WERI-Rb-1 (cell line): ENCODE results near the gene PABPC4L.
"Not testable (repeated sequence)": the region's sequence is repeated elsewhere in the genome, so short reads cannot be mapped to it uniquely, and the experiment has no call there.

ENCODE experiments used
- DNase-seq: peaks from one replicate; pipeline ENCODE4 v3.0.0-alpha.2; 2020
- H3K27ac ChIP-seq: fragments of 250-450 bp; sonication (Bioruptor Pico); 2 replicates; pipeline ENCODE4 v1.5.1; 2020; ENCODE audit warnings: mild to moderate bottlenecking, moderate library complexity
- H3K27me3 ChIP-seq: fragments of 250-450 bp; sonication (Bioruptor Pico); 2 replicates; pipeline ENCODE4 v1.5.1; 2021; ENCODE audit warnings: mild to moderate bottlenecking, low read depth, moderate library complexity; ENCODE audit not compliant: insufficient read depth, severe bottlenecking
- H3K36me3 ChIP-seq: fragments of 250-450 bp; sonication (Bioruptor Pico); 2 replicates; pipeline ENCODE4 v1.5.1; 2020; ENCODE audit warnings: mild to moderate bottlenecking, moderate library complexity
- H3K4me3 ChIP-seq: 2 replicates; pipeline ENCODE4 v1.5.1; 2011; ENCODE audit warnings: low read depth, mild to moderate bottlenecking, control low read depth, low read length
- H3K9me3 ChIP-seq: fragments of 250-450 bp; sonication (Bioruptor Pico); 2 replicates; pipeline ENCODE4 v1.5.1; 2021; ENCODE audit warnings: mild to moderate bottlenecking, moderate library complexity; ENCODE audit not compliant: severe bottlenecking
- CTCF ChIP-seq: IDR thresholded peaks from 2 replicates; pipeline ENCODE4 v1.5.1; 2011; ENCODE audit warnings: low read depth, mild to moderate bottlenecking, control low read depth, inconsistent platforms, low read length

PABPC4L gene

GRCh38 chr4:134215620-134216344, 14.2 kb upstream of the PABPC4L start:
- Histone ChIP-seq H3K36me3 (no peaks in the 10 kb centered on the region), H3K27me3 (no peaks in the 10 kb centered on the region), H3K27ac (no peak overlapping the region), H3K9me3 (no peaks in the 10 kb centered on the region), H3K4me3 (no peak overlapping the region)
- no peak for DNase-seq
- TF ChIP-seq CTCF: no peak

- H3K9me3 ChIP-seq, H3K36me3 ChIP-seq, H3K27ac ChIP-seq, H3K27me3 ChIP-seq, H3K4me3 ChIP-seq, DNase-seq: not testable (repeated sequence)
Measured at GRCh38 chr4:134207955-134208354, 6.4 kb upstream of the PABPC4L start.

GRCh38 chr4:134202166-134202956, 772 bp upstream of the PABPC4L start:
- no peak for DNase-seq
- Histone ChIP-seq H3K4me3 (no peak overlapping the region), H3K9me3 (peaks cover 5% of the 10 kb centered on the region), H3K27ac (no peak overlapping the region), H3K27me3 (no peaks in the 10 kb centered on the region), H3K36me3 (no peaks in the 10 kb centered on the region)
- no peak for TF ChIP-seq CTCF

GRCh38 chr4:134200811-134201215, 776 bp downstream of the PABPC4L start:
- Histone ChIP-seq H3K27me3 (no peaks in the 10 kb centered on the region), H3K9me3 (no peaks in the 10 kb centered on the region), H3K27ac (no peak overlapping the region), H3K36me3 (no peaks in the 10 kb centered on the region), H3K4me3 (no peak overlapping the region)
- no peak for TF ChIP-seq CTCF
- DNase-seq: no peak

- Histone ChIP-seq H3K36me3 (no peaks in the 10 kb centered on the region), H3K27me3 (no peaks in the 10 kb centered on the region), H3K4me3 (no peak overlapping the region), H3K27ac (no peak overlapping the region), H3K9me3 (no peaks in the 10 kb centered on the region)
- TF ChIP-seq CTCF: no peak
- DNase-seq: no peak
Measured at GRCh38 chr4:134189949-134190348, 11.6 kb downstream of the PABPC4L start.

GRCh38 chr4:134189480-134189879, 12.1 kb downstream of the PABPC4L start:
- no peak overlapping the region for H3K4me3 ChIP-seq
- H3K27ac ChIP-seq: no peak overlapping the region
- H3K36me3 ChIP-seq: no peaks in the 10 kb centered on the region
- H3K9me3 ChIP-seq: no peaks in the 10 kb centered on the region
- DNase-seq: no peak
- TF ChIP-seq CTCF: no peak
- no peaks in the 10 kb centered on the region for H3K27me3 ChIP-seq
